CD14-positive monocyte (primary cell): Measurements from ENCODE around the gene GRIFIN. TPM values are rescaled to one million over a fixed set of nuclear protein-coding genes. Genes with fewer than 3 reads are reported as not detected.

Experiments
- DNase-seq, 3 donors: peaks; one replicate each; pipeline ENCODE4 v3.0.0-alpha.2; 2011 to 2022
- H2AFZ ChIP-seq: 2 replicates; pipeline ENCODE4 v1.6.0; 2012; ENCODE audit warnings: mild to moderate bottlenecking, low read depth, low read length, inconsistent platforms; ENCODE audit not compliant: insufficient read depth, poor library complexity, severe bottlenecking
- H3K27ac ChIP-seq, 2 donors: 1 replicate in 1 of 2; 2 replicates in 1 of 2; pipeline ENCODE4 v1.5.1; 2012 to 2013; ENCODE audit warnings: low read length in 2 of 2, control low read depth in 1 of 2, inconsistent platforms in 1 of 2, low read depth in 1 of 2, mild to moderate bottlenecking in 1 of 2
- H3K27me3 ChIP-seq, 2 donors: one replicate each; pipeline versions ENCODE4 v1.6.0 to v1.6.1; 2011 to 2013; ENCODE audit warnings: low read length in 2 of 2; ENCODE audit not compliant: control insufficient read depth in 2 of 2, insufficient read depth in 2 of 2
- H3K36me3 ChIP-seq, 2 donors: replicated peaks in 1 of 2; 1 replicate in 1 of 2; 2 replicates in 1 of 2; pipeline versions ENCODE4 v1.5.1 to v1.6.1; 2012 to 2013; ENCODE audit warnings: low read length in 2 of 2, control low read depth in 1 of 2, inconsistent platforms in 1 of 2, mild to moderate bottlenecking in 1 of 2; ENCODE audit not compliant: insufficient read depth in 2 of 2, control insufficient read depth in 1 of 2
- H3K4me1 ChIP-seq, 2 donors: 1 replicate in 1 of 2; 2 replicates in 1 of 2; pipeline versions ENCODE4 v1.5.1 to v1.6.1; 2012 to 2013; ENCODE audit warnings: low read length in 2 of 2, control low read depth in 1 of 2, inconsistent platforms in 1 of 2, mild to moderate bottlenecking in 1 of 2, moderate library complexity in 1 of 2; ENCODE audit not compliant: insufficient read depth in 2 of 2, control insufficient read depth in 1 of 2
- H3K4me2 ChIP-seq: replicated peaks from 2 replicates; pipeline ENCODE3; 2012; ENCODE audit warnings: low read length, moderate library complexity, mild to moderate bottlenecking; ENCODE audit not compliant: poor library complexity, severe bottlenecking; ENCODE audit errors: extremely low read depth
- H3K4me3 ChIP-seq, 3 experiments: fragments of 200-600 bp in 1 of 3; sonication (generic) in 1 of 3; replicated peaks in 1 of 3; 1 replicate in 2 of 3; 2 replicates in 1 of 3; pipeline ENCODE4 v1.5.1; 2011 to 2013; ENCODE audit warnings: low read length in 3 of 3, mild to moderate bottlenecking in 3 of 3, control low read depth in 2 of 3, low read depth in 2 of 3, inconsistent platforms in 1 of 3, moderate library complexity in 1 of 3
- H3K79me2 ChIP-seq: 2 replicates; pipeline ENCODE4 v1.6.0; 2012; ENCODE audit warnings: mild to moderate bottlenecking, control low read depth, inconsistent platforms, low read length, moderate library complexity; ENCODE audit not compliant: insufficient read depth
- H3K9ac ChIP-seq: 2 replicates; pipeline ENCODE4 v1.6.0; 2017; ENCODE audit warnings: low read length, mild to moderate bottlenecking; ENCODE audit not compliant: insufficient read depth, poor library complexity, severe bottlenecking
- H3K9me3 ChIP-seq, 2 donors: replicated peaks in 1 of 2; 1 replicate in 1 of 2; 2 replicates in 1 of 2; pipeline versions ENCODE4 v1.5.1 to v1.6.1; 2012 to 2013; ENCODE audit warnings: low read length in 2 of 2, control low read depth in 1 of 2; ENCODE audit not compliant: control insufficient read depth in 1 of 2, insufficient read depth in 1 of 2
- H4K20me1 ChIP-seq: 2 replicates; pipeline ENCODE4 v1.6.0; 2012; ENCODE audit warnings: mild to moderate bottlenecking, low read length, control low read depth, moderate library complexity; ENCODE audit not compliant: insufficient read depth
- H3K27ac Mint-ChIP-seq, 7 donors: one replicate each; pipeline ENCODE4 v1.8.0; 2020; ENCODE audit warnings: mild to moderate bottlenecking in 7 of 7, mixed read lengths in 7 of 7, moderate library complexity in 6 of 7, inconsistent platforms in 2 of 7
- H3K27me3 Mint-ChIP-seq, 3 donors: one replicate each; pipeline ENCODE4 v1.8.0; 2021 to 2022; ENCODE audit warnings: low read depth in 3 of 3, mild to moderate bottlenecking in 3 of 3, mixed read lengths in 3 of 3, moderate library complexity in 3 of 3, inconsistent platforms in 1 of 3
- H3K36me3 Mint-ChIP-seq, 2 donors: one replicate each; pipeline ENCODE4 v1.8.0; 2020; ENCODE audit warnings: mixed read lengths in 2 of 2, inconsistent platforms in 1 of 2, mild to moderate bottlenecking in 1 of 2
- H3K4me1 Mint-ChIP-seq: one replicate; pipeline ENCODE4 v1.8.0; 2020; ENCODE audit warnings: mild to moderate bottlenecking, mixed read lengths
- H3K4me3 Mint-ChIP-seq, 2 donors: one replicate each; pipeline ENCODE4 v1.8.0; 2020; ENCODE audit warnings: mild to moderate bottlenecking in 2 of 2, mixed read lengths in 2 of 2, moderate library complexity in 1 of 2
- H3K9me3 Mint-ChIP-seq, 7 donors: one replicate each; pipeline ENCODE4 v1.8.0; 2020 to 2022; ENCODE audit warnings: mixed read lengths in 7 of 7, mild to moderate bottlenecking in 6 of 7, moderate library complexity in 6 of 7, inconsistent platforms in 2 of 7
- WGBS: methylation state at CpG from one replicate; pipeline ENCODE4 v1.1.5; 2013; ENCODE audit warnings: missing lambda C conversion rate; ENCODE audit not compliant: insufficient coverage; 5-methylcytosine and 5-hydroxymethylcytosine counted together
- intact Hi-C, 2 donors: fragments of 100-400 bp; cut with micrococcal nuclease; formaldehyde crosslinking; loops; one replicate each; pipeline versions ENCODE4 v1.15.0 to v1.15.1; 2023
- polyA plus RNA-seq, 3 donors: library from polyadenylated mRNA; depleted of rRNA in 1 of 3; unstranded in 2 of 3; stranded (reverse) in 1 of 3; fragments of 300-500 nt in 2 of 3; fragments of >200 nt in 1 of 3; fragmentation: Illumina TruSeq in 2 of 3; gene quantifications; 1 replicate in 2 of 3; 2 replicates in 1 of 3; pipeline ENCODE4 v1.2.3, GENCODE V29; 2012 to 2021
- TF ChIP-seq, protein P1 (sequence below): fragments of 200-600 bp; IDR thresholded peaks from one replicate; pipeline ENCODE4 v1.8.0; 2022; ENCODE audit warnings: antibody characterized with exemption, mild to moderate bottlenecking

Gene GRIFIN
- polyA plus RNA-seq, 3 donors, result not detected

DNA sequence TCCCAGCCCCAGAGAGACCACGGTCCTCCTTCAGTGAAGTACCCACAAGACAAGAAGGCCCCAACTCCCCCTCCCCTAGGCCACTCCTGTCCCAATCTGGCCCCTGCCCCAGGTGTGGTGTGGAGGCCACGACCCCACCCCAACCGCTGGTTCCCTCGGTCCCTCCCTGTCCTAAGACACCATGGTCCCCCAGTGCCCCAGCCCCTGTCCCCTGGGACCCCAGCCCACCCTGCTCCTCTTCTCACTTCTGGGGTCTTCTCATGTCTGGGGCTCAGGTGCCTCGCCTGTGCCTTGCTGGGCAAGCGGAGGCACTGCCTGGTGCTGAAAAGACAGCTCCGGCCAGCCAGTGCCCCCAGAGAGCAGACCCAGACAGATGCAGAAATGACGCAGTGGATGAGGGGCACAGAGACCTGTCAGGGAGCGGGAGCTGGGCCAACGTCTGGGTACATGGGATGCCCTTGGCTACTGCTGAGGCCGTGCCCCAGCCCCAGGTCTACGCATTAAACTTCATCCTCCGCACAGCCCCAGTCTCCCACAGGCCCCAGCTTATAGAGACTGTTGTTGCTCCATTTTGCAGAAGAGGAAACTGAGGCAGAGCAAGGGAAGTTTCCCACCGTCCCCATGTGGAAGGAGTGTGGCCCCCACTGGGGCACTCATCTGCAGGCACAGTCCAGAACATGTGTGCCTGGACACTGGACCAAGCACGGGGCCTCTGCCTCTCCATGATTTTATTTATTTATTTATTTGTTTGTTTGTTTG, 14.8 kb downstream of the GRIFIN start:
- H3K4me3 ChIP-seq, result no peak overlapping the region
- peaks cover 0 to 4% (median 0%) of the 10 kb centered on the region in 7 donors for H3K9me3 Mint-ChIP-seq
- H3K4me3 Mint-ChIP-seq, result no peak overlapping the region
- H3K27me3 ChIP-seq, result no peaks in the 10 kb centered on the region
- H4K20me1 ChIP-seq, result no peaks in the 10 kb centered on the region
- H3K9me3 ChIP-seq, result no peaks in the 10 kb centered on the region
- H3K4me1 ChIP-seq, result no peaks in the 10 kb centered on the region
- WGBS, result 93% methylated on average over 13 of the region's 15 CpGs
- TF ChIP-seq, protein P1, sequence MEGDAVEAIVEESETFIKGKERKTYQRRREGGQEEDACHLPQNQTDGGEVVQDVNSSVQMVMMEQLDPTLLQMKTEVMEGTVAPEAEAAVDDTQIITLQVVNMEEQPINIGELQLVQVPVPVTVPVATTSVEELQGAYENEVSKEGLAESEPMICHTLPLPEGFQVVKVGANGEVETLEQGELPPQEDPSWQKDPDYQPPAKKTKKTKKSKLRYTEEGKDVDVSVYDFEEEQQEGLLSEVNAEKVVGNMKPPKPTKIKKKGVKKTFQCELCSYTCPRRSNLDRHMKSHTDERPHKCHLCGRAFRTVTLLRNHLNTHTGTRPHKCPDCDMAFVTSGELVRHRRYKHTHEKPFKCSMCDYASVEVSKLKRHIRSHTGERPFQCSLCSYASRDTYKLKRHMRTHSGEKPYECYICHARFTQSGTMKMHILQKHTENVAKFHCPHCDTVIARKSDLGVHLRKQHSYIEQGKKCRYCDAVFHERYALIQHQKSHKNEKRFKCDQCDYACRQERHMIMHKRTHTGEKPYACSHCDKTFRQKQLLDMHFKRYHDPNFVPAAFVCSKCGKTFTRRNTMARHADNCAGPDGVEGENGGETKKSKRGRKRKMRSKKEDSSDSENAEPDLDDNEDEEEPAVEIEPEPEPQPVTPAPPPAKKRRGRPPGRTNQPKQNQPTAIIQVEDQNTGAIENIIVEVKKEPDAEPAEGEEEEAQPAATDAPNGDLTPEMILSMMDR, result no peak
- peak overlapping the region in 1 of 7 donors; percentile 40 for H3K27ac Mint-ChIP-seq
- DNase-seq, result no peak
- no peaks in the 10 kb centered on the region for H3K36me3 ChIP-seq
- no peak overlapping the region for H3K9ac ChIP-seq
- H3K4me2 ChIP-seq, result no peak overlapping the region
- H3K79me2 ChIP-seq, result no peaks in the 10 kb centered on the region
- peaks cover 2% of the 10 kb centered on the region for H3K4me1 Mint-ChIP-seq
- peaks cover 2 to 6% (median 5%) of the 10 kb centered on the region in 3 donors for H3K27me3 Mint-ChIP-seq
- no peak overlapping the region for H3K27ac ChIP-seq
- no peak overlapping the region for H2AFZ ChIP-seq
- H3K36me3 Mint-ChIP-seq, result no peaks in the 10 kb centered on the region
- intact Hi-C loops, result no loop called here

DNA sequence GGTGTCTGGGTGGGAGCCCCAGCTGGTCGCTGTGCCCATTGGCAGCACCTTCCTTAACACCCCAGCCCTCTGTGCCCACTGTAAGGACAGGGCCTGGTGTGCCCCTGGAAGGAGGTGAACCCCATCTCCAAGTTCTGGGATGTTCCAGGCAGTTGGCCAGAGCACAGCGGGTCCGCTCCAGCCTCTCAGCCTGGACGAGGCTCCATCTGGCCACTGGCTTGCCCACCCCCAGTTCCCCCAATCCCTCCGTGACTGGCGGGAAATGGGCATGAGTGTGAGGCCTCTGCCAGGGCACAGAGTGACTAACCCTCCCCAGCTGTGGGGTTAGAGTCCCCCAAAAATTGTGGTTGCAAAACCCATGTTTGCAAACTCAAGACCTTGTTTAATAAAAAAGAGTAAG, 15.6 kb downstream of the GRIFIN start:
- peaks cover 0 to 4% (median 0%) of the 10 kb centered on the region in 7 donors for H3K9me3 Mint-ChIP-seq
- Histone ChIP-seq H2AFZ (no peak overlapping the region), H3K27ac (no peak overlapping the region), H3K79me2 (no peaks in the 10 kb centered on the region), H3K27me3 (no peaks in the 10 kb centered on the region), H3K4me3 (no peak overlapping the region), H3K9ac (no peak overlapping the region), H3K36me3 (no peaks in the 10 kb centered on the region), H3K4me2 (no peak overlapping the region), H3K4me1 (no peaks in the 10 kb centered on the region), H4K20me1 (no peaks in the 10 kb centered on the region), H3K9me3 (no peaks in the 10 kb centered on the region)
- peaks cover 2 to 8% (median 5%) of the 10 kb centered on the region in 3 donors for H3K27me3 Mint-ChIP-seq
- no peak overlapping the region for H3K27ac Mint-ChIP-seq
- intact Hi-C loops, result no loop called here
- no peak for DNase-seq
- no peak overlapping the region for H3K4me3 Mint-ChIP-seq
- H3K4me1 Mint-ChIP-seq, result peaks cover 2% of the 10 kb centered on the region
- WGBS, result 88% methylated on average over 4 of the region's 6 CpGs
- no peaks in the 10 kb centered on the region for H3K36me3 Mint-ChIP-seq
- TF ChIP-seq, protein P1, result no peak
